GM18502 (cell line): ENCODE data around the gene CPXM1.

Experiments
- ATAC-seq: cut with Tn5 transposase; IDR thresholded peaks from one replicate; pipeline ENCODE4 v1.9.1; 2021; ENCODE audit warnings: mild to moderate bottlenecking; ENCODE audit not compliant: unreplicated experiment, poor library complexity

CPXM1 gene

GRCh38 chr20:2804852-2805688 lies 4.6 kb upstream of the CPXM1 start:
- ATAC-seq = no peak

GRCh38 chr20:2804041-2804828 lies 3.8 kb upstream of the CPXM1 start:
- ATAC-seq = no peak

DNA sequence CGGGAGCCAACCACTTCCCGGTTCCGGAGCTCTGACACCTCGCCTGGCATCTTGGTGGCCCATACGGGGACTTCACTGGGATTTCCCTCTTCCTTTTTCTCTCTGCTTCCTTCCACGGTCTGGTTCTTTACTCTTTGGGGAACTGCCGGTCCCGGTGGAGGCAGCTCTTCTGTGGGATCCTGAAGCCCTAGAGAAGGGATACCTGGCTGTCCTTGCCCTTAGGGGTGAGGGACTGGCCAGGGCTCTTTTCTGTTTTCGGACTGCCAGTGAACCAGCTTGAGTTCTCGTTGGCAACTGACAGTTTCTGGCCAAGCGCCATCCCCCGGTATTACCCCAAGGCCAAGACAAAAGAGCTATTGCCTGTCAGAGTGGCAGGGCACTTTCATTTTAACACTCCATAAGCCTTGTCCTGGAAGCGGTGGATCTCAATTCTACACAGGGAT lies 880 bp upstream of the CPXM1 start:
- ATAC-seq = no peak

- ATAC-seq = no peak
Measured at GRCh38 chr20:2799688-2800520, 523 bp downstream of the CPXM1 start.

- no peak for ATAC-seq
Measured at GRCh38 chr20:2799271-2799670, 1.2 kb downstream of the CPXM1 start.

GRCh38 chr20:2798814-2799213 lies 1.6 kb downstream of the CPXM1 start:
- ATAC-seq = no peak

- no peak for ATAC-seq
Measured at GRCh38 chr20:2798095-2798805, 2.2 kb downstream of the CPXM1 start.

GRCh38 chr20:2797136-2797983 lies 3.1 kb downstream of the CPXM1 start:
- ATAC-seq = no peak

DNA sequence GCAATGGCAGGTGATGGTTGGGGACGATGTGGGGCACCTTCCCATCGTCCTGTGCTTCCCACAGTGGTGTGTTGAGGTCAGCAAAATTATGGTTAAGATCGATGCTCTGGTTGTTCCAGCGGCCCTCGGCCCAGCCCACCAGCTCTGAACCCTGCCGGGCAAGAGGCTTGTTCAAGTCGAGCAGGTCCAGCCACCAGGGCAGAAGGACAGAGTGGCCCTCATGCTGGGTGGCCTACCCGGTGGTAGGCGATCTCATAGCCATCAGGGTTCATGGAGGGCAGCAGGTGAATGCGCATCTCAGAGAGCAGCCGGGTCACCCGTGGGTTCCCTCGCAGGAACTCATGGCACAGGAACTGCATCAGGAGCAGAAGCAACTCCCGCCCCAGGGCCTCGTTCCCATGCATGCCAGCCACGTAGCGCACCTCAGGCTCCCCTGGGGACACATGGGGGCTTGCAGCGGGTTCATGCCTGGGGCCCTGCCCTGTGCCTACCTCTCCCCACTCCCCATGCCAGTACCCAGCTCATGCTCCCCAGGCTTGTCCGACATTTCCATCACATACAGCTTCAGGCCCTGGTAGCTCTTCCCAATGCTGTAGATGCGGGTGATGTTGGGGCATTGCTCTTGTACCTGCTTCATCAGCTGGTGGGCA lies 4.3 kb downstream of the CPXM1 start:
- ATAC-seq = no peak

DNA sequence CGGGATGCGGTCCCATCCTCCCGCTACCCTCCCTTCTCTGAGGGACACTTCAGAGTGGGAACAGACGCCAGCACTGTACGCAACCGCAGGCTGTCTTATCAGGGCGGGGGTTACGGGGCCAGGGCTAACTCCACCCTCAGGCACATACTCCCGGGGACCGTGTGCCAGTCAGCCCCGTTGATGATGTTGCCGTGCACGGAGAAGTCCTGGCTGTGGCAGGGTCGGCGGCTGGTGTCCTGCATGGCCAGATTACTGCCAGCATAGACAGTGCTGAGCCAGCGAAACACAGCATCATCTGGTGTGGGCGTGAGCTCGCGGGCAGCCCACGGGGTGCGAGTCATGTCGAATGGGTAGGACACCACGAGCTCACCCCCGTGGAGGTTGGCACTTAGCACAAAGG lies 5.0 kb downstream of the CPXM1 start:
- no peak for ATAC-seq

DNA sequence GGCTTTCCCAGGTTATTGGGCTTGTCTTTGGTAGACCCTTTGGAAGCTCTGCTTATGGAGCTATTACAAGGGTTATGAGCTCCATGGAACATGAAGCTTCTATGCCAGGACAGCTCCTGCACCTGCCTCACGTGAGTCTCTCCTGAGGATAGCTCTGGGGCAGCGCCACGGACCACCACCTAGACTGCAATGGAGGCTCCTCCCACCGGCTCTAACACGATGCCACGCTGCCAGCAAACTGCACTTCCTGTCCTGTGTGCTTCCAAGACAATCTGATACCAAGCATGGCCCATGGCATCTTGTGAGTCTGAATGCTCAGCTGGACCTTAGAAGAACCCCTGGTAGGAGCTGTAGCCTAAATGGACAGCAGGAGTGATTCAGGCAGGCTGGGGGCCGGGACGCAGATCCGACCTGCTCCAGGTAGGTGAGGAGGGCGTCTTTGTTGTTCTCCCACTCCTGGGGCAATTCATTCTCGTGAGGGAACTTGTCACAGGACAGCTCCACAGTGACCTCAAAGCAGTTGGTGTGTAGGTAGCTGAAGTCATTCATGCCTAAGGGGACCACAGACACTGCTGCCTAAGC lies 5.5 kb downstream of the CPXM1 start:
- no peak for ATAC-seq

GRCh38 chr20:2794202-2794748 lies 6.2 kb downstream of the CPXM1 start:
- no peak for ATAC-seq

DNA sequence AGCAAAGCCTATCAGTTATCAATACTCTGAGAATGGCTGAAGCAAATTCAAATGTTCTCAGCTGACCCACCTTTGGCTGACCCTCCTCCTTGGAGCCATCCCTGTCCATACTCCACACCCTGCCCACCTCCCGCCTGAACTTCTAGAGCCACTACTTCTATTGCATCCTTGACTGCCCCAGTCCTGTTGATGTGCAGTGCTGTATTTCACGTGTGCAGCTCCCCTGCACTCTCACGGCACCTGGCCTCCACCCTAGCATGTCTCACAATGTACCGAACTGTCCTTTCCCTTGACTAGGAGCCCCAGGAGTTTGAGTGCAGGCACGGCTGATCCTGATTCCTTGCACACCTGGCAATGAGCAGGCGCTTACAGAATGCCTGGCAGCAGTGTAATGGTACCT lies 7.0 kb downstream of the CPXM1 start:
- ATAC-seq = no peak

DNA sequence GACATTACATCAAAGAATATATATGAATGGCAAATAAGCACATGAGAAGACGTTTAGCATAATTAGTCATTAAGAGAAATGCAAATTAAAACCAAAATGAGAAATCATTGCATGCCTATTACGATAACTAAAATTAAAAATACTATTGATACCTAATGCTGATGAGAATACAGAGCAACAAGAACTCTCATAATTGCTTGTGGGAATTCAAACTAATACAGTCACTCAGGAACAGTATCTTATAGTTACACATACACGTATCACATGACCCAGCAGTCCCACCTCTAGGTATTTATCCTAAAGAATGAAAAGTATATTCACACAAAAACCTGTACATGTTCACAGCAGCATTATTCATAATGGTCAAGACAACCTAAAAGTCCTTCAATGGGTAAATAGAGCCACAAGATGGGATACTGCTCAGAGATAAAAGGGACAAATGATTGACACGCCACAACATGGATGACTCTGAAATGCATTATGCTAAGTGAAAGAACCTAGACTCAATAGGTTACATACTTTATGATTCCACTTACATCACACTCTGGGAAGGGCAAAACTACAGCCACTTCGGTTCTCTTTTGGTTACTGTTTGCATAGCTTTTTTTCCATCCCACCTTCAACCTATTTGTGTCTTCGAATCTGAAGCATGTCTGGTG lies 16.4 kb downstream of the CPXM1 start:
- ATAC-seq = no peak

DNA sequence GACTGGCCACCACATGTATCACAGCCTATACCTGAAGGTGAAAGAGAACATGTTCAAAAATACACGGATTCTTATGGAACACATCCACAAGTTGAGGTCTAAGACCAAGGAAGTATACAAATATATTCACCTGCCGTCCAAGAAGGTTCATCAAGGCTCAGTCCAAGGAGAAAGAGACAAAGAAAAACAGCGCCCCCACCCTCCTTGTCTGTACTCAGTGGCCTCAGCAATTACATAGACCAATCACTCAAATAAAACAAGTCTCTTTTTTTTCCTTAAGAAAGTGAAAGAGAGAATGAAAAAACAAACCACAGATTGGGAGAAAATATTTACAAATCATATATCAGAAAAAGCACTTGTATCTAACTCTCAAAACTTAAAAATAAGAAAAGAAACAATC lies 19.5 kb downstream of the CPXM1 start:
- ATAC-seq = no peak

- no peak for ATAC-seq
Measured at GRCh38 chr20:2778602-2779321, 21.7 kb downstream of the CPXM1 start.

DNA sequence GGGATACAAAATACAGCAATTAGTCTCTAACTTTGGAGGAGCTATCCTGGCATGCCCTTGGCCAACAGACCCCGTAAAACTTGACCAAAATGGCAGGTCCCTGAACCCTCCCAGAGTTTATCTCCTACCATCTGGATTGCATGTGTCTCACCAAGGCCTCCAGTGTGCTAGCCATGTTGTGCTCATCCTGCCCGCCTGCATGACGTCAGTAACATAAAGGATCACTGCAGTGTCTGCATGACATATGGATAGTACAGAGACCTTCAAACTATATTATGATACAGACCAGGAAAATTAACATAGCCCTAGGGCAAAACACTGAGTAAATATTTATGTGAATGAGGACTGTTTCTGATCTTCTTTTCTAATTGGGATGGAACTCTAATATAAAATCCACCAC lies 25.3 kb downstream of the CPXM1 start:
- no peak for ATAC-seq
